Esophagus (tissue), 2 donors: ENCODE data around the gene PLA2G12A. TPM values are rescaled to one million over a fixed set of nuclear protein-coding genes. Genes with fewer than 3 reads are reported as not detected.
"Not testable (repeated sequence)": the region's sequence is repeated elsewhere in the genome, so short reads cannot be mapped to it uniquely, and the experiment has no call there.

Experiments used
- H3K27ac ChIP-seq, 2 donors: one replicate each; pipeline ENCODE4 v1.5.1; 2013; ENCODE audit warnings: low read depth in 2 of 2, mild to moderate bottlenecking in 2 of 2, inconsistent platforms in 1 of 2, low read length in 1 of 2, moderate library complexity in 1 of 2
- H3K27me3 ChIP-seq, 2 donors: one replicate each; pipeline ENCODE4 v1.6.1; 2013; ENCODE audit warnings: low read length in 2 of 2, control low read depth in 1 of 2, mild to moderate bottlenecking in 1 of 2; ENCODE audit not compliant: insufficient read depth in 2 of 2, control insufficient read depth in 1 of 2
- H3K36me3 ChIP-seq, 2 donors: one replicate each; pipeline ENCODE4 v1.6.1; 2013; ENCODE audit warnings: low read length in 1 of 2; ENCODE audit not compliant: control insufficient read depth in 2 of 2, insufficient read depth in 2 of 2
- H3K4me1 ChIP-seq, 2 donors: one replicate each; pipeline ENCODE4 v1.6.1; 2013; ENCODE audit warnings: low read length in 1 of 2; ENCODE audit not compliant: control insufficient read depth in 2 of 2, insufficient read depth in 2 of 2
- H3K4me3 ChIP-seq, 2 donors: one replicate each; pipeline ENCODE4 v1.5.1; 2013; ENCODE audit warnings: low read length in 2 of 2, mild to moderate bottlenecking in 2 of 2, low read depth in 1 of 2, moderate library complexity in 1 of 2
- H3K9me3 ChIP-seq, 2 donors: one replicate each; pipeline ENCODE4 v1.6.1; 2013; ENCODE audit warnings: mild to moderate bottlenecking in 2 of 2, low read depth in 1 of 2, low read length in 1 of 2, moderate library complexity in 1 of 2; ENCODE audit not compliant: control insufficient read depth in 2 of 2, insufficient read depth in 1 of 2
- WGBS, 2 donors: extraction: QIAGEN DNeasy Blood & Tissue Kit; methylation state at CpG; one replicate each; pipeline ENCODE4 v1.1.7; 2013; 5-methylcytosine and 5-hydroxymethylcytosine counted together
- polyA plus RNA-seq, 2 donors: library from polyadenylated mRNA; stranded (reverse); fragments of 200-250 nt; gene quantifications; one replicate each; pipeline ENCODE4 v1.2.3, GENCODE V29; 2013
- donor health status: healthy with polysubstance abuse.
- donor health status: Bipolar disorder and iron deficiency.

Gene PLA2G12A
- polyA plus RNA-seq, 2 donors = 5.5 to 24.8 TPM

- Histone ChIP-seq H3K27ac (no peak overlapping the region), H3K4me3 (no peak overlapping the region), H3K36me3 (peaks cover 0 to 4% of the 10 kb centered on the region in 2 donors), H3K27me3 (no peaks in the 10 kb centered on the region), H3K9me3 (no peaks in the 10 kb centered on the region), H3K4me1 (no peaks in the 10 kb centered on the region)
- WGBS, 2 donors = 93 to 96% methylated on average over 6 of the region's 6 CpGs
Observed at GRCh38 chr4:109683621-109684253, 46.1 kb downstream of the PLA2G12A start.

GRCh38 chr4:109682875-109683274 lies 47.0 kb downstream of the PLA2G12A start:
- peaks cover 0 to 4% of the 10 kb centered on the region in 2 donors for H3K36me3 ChIP-seq
- H3K9me3 ChIP-seq = no peaks in the 10 kb centered on the region
- no peak overlapping the region for H3K27ac ChIP-seq
- no peaks in the 10 kb centered on the region for H3K4me1 ChIP-seq
- no peaks in the 10 kb centered on the region for H3K27me3 ChIP-seq
- H3K4me3 ChIP-seq = no peak overlapping the region
- 95 to 98% methylated on average over 2 of the region's 2 CpGs for WGBS, 2 donors

- not testable (repeated sequence) for H3K27me3 ChIP-seq
- 97 to 98% methylated on average over 14 of the region's 14 CpGs for WGBS, 2 donors
Observed at GRCh38 chr4:109678925-109679324, 50.9 kb downstream of the PLA2G12A start.

GRCh38 chr4:109678472-109678871 lies 51.4 kb downstream of the PLA2G12A start:
- not testable (repeated sequence) for H3K9me3 ChIP-seq, H3K27me3 ChIP-seq, H3K27ac ChIP-seq, H3K4me3 ChIP-seq, H3K36me3 ChIP-seq, H3K4me1 ChIP-seq
- WGBS, 2 donors = 95 to 96% methylated on average over 27 to 28 of the region's 28 CpGs

More at GRCh38 chr4:109678925-109679324, 50.9 kb downstream of the PLA2G12A start:
- not testable (repeated sequence) for H3K9me3 ChIP-seq, H3K4me3 ChIP-seq, H3K4me1 ChIP-seq, H3K27ac ChIP-seq, H3K36me3 ChIP-seq

GRCh38 chr4:109676886-109677285 lies 53.0 kb downstream of the PLA2G12A start:
- H3K4me3 ChIP-seq = no peak overlapping the region
- H3K27ac ChIP-seq = no peak overlapping the region
- peaks cover 0 to 4% of the 10 kb centered on the region in 2 donors for H3K36me3 ChIP-seq
- H3K27me3 ChIP-seq = no peaks in the 10 kb centered on the region
- WGBS, 2 donors = 92 to 96% methylated on average over 1 of the region's 1 CpG
- no peaks in the 10 kb centered on the region for H3K4me1 ChIP-seq
- no peaks in the 10 kb centered on the region for H3K9me3 ChIP-seq

- Histone ChIP-seq H3K27ac (no peak overlapping the region), H3K4me1 (no peaks in the 10 kb centered on the region), H3K9me3 (no peaks in the 10 kb centered on the region), H3K36me3 (no peaks in the 10 kb centered on the region), H3K27me3 (no peaks in the 10 kb centered on the region), H3K4me3 (no peak overlapping the region)
- WGBS, 2 donors = 97% methylated on average over 1 of the region's 1 CpG
Observed at GRCh38 chr4:109675843-109676242, 54.0 kb downstream of the PLA2G12A start.

GRCh38 chr4:109675181-109675580 lies 54.7 kb downstream of the PLA2G12A start:
- Histone ChIP-seq H3K27me3 (no peaks in the 10 kb centered on the region), H3K4me3 (no peak overlapping the region), H3K4me1 (no peaks in the 10 kb centered on the region), H3K27ac (no peak overlapping the region), H3K36me3 (no peaks in the 10 kb centered on the region), H3K9me3 (no peaks in the 10 kb centered on the region)
- 78 to 84% methylated on average over 3 of the region's 3 CpGs for WGBS, 2 donors

- Histone ChIP-seq H3K36me3 (no peaks in the 10 kb centered on the region), H3K4me1 (no peaks in the 10 kb centered on the region), H3K9me3 (no peaks in the 10 kb centered on the region), H3K27me3 (no peaks in the 10 kb centered on the region), H3K27ac (no peak overlapping the region), H3K4me3 (no peak overlapping the region)
- WGBS, 2 donors = 95 to 98% methylated on average over 1 of the region's 1 CpG
Observed at GRCh38 chr4:109673303-109673702, 56.6 kb downstream of the PLA2G12A start.

GRCh38 chr4:109672169-109672930 lies 57.5 kb downstream of the PLA2G12A start:
- H3K4me1 ChIP-seq = no peaks in the 10 kb centered on the region
- no peak overlapping the region for H3K27ac ChIP-seq

GRCh38 chr4:109671350-109671749 lies 58.5 kb downstream of the PLA2G12A start:
- no peaks in the 10 kb centered on the region for H3K9me3 ChIP-seq
- H3K4me3 ChIP-seq = no peak overlapping the region
- H3K27ac ChIP-seq = no peak overlapping the region
- H3K4me1 ChIP-seq = no peaks in the 10 kb centered on the region
- no peaks in the 10 kb centered on the region for H3K36me3 ChIP-seq
- H3K27me3 ChIP-seq = no peaks in the 10 kb centered on the region

More at GRCh38 chr4:109672169-109672930, 57.5 kb downstream of the PLA2G12A start:
- Histone ChIP-seq H3K27me3 (no peaks in the 10 kb centered on the region), H3K4me3 (no peak overlapping the region), H3K36me3 (no peaks in the 10 kb centered on the region), H3K9me3 (no peaks in the 10 kb centered on the region)
